ENCODE data around the gene SMCR8.
"Not testable (repeated sequence)": the region's sequence is repeated elsewhere in the genome, so short reads cannot be mapped to it uniquely, and the experiment has no call there.

SMCR8 gene

DNA sequence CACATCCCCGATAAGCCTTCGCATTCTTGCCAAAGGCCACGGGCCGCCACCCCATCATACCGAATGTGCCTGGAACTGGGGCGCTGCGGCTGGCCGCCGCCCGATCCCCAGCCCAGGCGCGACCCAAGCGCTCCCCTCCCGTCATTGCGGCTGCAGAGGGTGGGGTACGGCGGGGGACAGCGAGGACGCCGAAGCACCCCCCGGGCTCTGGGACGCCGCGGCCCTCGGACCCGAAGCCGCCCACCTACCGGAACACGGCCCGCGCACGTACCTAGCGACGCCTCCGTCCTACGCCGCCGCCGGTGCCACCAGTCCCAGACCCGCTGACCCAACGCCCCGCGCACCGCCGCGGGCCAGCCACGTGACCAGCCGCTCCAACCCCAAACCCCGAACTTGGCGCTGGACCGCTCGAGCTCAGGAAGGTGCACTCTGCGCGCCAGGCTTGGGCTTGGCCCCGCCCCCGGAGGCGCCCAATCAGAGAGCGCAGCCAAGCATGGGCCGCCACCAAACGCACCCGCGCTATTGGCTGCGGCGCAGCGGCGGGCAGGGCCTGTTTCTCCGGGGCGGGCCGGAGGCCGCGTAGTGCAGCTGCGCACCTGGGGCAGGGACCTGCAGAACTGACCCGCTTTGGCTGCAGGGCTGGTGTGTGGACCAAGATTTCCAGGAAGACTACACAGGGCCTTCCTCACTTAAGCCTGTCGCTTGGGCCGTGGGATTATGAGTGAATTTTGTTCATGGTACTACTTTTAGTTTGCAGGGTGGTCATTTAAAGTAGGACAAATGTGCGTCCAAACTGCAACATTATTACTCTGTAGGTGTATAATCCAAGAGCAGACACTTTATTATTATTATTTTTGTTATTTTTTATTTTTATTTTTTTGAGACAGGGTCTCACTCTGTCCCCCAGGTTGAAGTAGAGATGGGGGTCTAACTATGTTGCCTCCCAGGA is 48.3 kb downstream of the SMCR8 start, which contains the start of gene SHMT1:
TSS of gene SHMT1 (minus strand) at position 450 of the 949 bp plus-strand sequence. CDS start 7,569 bp downstream, outside the sequence.
- peak; percentile 82 for DNase-seq

DNA sequence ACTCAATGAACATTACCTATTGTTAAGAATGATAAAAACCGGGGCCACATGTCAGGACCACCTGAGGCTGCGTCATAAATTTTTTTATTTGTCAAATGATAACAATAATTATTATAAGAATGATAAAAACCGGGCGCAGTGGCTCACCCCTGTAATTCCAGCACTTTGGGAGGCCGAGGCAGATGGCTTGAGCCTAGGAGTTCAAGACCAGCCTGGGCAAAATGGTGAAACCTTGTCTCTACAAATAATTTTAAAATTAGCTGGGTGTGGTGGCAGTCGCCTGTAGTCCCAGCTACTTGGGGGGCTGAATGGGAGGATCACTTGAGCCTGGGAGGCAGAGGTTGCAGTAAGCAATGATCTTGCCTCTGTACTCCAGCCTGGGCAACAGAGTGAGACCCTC is 49.1 kb downstream of the SMCR8 start:
- DNase-seq = no peak

DNA sequence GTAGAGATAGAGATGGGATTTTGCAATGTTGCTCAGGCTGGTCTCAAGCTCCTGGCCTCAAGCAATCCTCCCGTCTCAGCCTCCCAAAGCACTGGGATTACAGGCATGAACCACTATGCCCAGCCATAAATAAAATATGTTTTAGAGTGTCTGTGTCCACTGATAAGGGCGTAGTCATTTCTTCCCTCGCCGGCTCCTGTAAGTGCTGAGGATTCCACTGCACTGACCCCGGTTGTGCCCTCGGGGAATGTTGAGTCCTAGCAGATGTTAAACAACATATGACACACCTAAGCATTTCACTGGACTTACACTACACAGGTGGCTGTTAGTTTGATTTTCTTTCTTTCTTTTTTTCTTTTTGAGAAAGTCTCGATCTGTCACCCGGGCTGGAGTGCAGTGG is 53.9 kb downstream of the SMCR8 start:
- no peak for DNase-seq

DNA sequence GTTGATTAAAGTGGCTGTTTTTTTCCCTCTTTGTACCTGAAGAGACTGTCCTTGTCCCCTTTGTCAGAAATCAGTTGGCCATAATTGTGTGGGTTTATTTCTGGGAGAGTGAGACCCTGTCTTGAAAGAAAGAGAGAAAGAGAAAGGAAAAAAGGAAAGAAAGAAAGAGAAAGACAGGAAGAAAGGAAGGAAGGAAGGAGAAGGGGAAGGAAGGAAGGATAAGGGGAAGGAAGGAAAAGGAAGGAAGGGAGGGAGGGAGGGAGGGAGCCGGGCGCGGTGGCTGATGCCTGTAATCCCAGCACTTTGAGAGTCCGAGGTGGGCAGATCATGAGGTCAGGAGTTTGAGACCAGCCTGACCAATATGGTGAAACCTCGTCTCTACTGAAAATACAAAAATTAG is 55.7 kb downstream of the SMCR8 start:
- no peak for DNase-seq

DNA sequence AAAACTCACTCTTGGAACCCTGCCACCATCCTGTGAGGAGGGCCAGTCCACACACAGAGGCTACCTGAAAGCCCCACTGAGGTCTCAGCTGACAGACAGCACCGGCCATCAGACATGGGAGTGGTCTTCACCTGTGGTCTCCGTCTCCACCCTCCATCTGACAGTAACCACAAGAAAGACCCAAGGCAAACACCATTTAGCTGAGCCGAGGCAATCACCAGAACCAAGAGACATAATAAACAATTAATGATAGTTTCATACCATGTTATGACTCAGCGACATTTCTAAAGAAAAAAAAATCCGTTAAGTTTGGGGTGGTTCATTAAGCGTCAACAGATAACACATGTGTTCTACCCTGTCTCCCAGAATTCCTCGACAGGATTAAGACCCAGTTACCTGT is 56.4 kb downstream of the SMCR8 start:
- no peak for DNase-seq

DNA sequence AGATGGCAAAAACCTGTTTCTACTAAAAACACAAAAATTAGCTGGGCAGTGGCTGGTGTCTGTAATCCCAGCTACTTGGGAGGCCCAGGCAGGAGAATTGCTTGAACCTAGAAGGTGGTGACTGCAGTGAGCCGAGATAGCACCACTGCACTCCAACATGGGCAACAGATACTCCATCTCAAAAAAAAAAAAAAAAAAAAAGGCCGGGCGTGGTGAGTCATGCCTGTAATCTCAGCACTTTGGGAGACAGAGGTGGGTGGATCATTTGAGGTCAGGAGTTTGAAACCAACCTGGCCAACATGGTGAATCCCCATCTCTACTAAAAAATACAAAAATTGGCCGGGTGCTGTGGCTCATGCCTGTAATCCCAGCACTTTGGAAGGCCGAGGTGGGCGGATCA is 58.1 kb downstream of the SMCR8 start:
- not testable (repeated sequence) for DNase-seq

DNA sequence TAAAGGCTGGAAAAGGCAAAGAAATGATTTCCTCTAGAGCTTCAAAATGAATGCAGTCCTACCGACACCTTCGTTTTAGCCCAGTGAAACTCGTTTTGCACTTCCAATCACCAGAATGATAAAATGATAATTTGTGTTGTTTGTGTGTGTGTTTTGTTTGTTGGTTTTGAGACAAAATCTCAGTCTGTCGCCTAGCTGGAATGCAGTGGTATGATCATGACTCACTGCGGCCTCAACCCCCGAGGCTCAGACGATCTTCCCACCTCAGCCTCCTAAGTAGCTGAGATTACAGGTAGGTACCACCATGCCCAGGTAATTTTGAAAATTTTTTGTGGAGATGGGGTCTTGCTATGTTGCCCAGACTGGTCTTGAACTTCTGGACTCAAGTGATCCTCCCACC is 59.1 kb downstream of the SMCR8 start:
- no peak for DNase-seq

Measured in NCI-H1092 treated with DMSO at 0.1 percent for 48 hours (cell line).